DOHH2 (cell line): ENCODE data around the gene PRKAA1.

Source experiments
- H3F3A ChIP-seq: fragments of 200-600 bp; sonication (generic), shearing (Covaris generic); 2 replicates; pipeline ENCODE4 v1.6.0; 2016; ENCODE audit warnings: antibody characterized with exemption, mild to moderate bottlenecking; ENCODE audit not compliant: control insufficient read depth, insufficient read depth
- H3K27ac ChIP-seq: fragments of 200-600 bp; sonication (generic); 2 replicates; pipeline ENCODE4 v1.5.1; 2014; ENCODE audit warnings: low read depth, mild to moderate bottlenecking, low read length, moderate library complexity
- H3K27me3 ChIP-seq: fragments of 200-600 bp; sonication (generic); 2 replicates; pipeline ENCODE4 v1.6.1; 2014; ENCODE audit warnings: mild to moderate bottlenecking, low read length, mixed read lengths; ENCODE audit not compliant: control insufficient read depth
- H3K36me3 ChIP-seq: fragments of 200-600 bp; sonication (generic); 2 replicates; pipeline ENCODE4 v1.6.1; 2014; ENCODE audit warnings: mild to moderate bottlenecking, low read length, moderate library complexity, mixed read lengths; ENCODE audit not compliant: control insufficient read depth
- H3K4me1 ChIP-seq: fragments of 200-600 bp; sonication (generic); 2 replicates; pipeline ENCODE4 v1.6.1; 2014; ENCODE audit warnings: mild to moderate bottlenecking, low read length, mixed read lengths; ENCODE audit not compliant: control insufficient read depth
- H3K4me2 ChIP-seq: fragments of 200-600 bp; sonication (generic); 2 replicates; pipeline ENCODE4 v1.6.0; 2014; ENCODE audit warnings: mild to moderate bottlenecking, low read length, moderate library complexity
- H3K4me3 ChIP-seq: fragments of 200-600 bp; sonication (generic); 2 replicates; pipeline ENCODE4 v1.5.1; 2014; ENCODE audit warnings: mild to moderate bottlenecking, low read length, mixed read lengths
- H3K79me2 ChIP-seq: fragments of 200-600 bp; sonication (generic); 2 replicates; pipeline ENCODE4 v1.6.1; 2014; ENCODE audit warnings: mild to moderate bottlenecking, low read length, mixed read lengths; ENCODE audit not compliant: control insufficient read depth
- H3K9me2 ChIP-seq: fragments of 200-600 bp; sonication (generic); replicated peaks from 2 replicates; pipeline ENCODE4 v1.6.1; 2014; ENCODE audit warnings: mild to moderate bottlenecking, low read length, mixed read lengths; ENCODE audit not compliant: control insufficient read depth
- H3K9me3 ChIP-seq: fragments of 200-600 bp; sonication (generic); 2 replicates; pipeline ENCODE4 v1.6.1; 2014; ENCODE audit warnings: antibody characterized with exemption, low read length, mixed read lengths; ENCODE audit not compliant: control insufficient read depth, insufficient read depth
- H4K20me1 ChIP-seq: fragments of 200-600 bp; sonication (generic); 2 replicates; pipeline ENCODE4 v1.6.0; 2014; ENCODE audit warnings: low read depth, mild to moderate bottlenecking, antibody characterized with exemption, low read length, moderate library complexity; ENCODE audit not compliant: control insufficient read depth, insufficient read depth
- CTCF ChIP-seq: fragments of 200-600 bp; sonication (generic); IDR thresholded peaks from one replicate; pipeline ENCODE4 v1.5.1; 2014; ENCODE audit warnings: antibody characterized with exemption, mild to moderate bottlenecking, low read depth, low read length; ENCODE audit not compliant: poor library complexity, severe bottlenecking
- EZH2phosphoT487 ChIP-seq: fragments of 200-600 bp; sonication (generic); IDR thresholded peaks from 2 replicates; pipeline ENCODE4 v1.6.1; 2017; ENCODE audit warnings: borderline replicate concordance, mild to moderate bottlenecking, antibody characterized with exemption, low read length, moderate library complexity, mixed read lengths

Gene PRKAA1

GRCh38 chr5:40784916-40785315, 13.3 kb downstream of the PRKAA1 start:
- Histone ChIP-seq H3K9me3 (0 out of 2 replicates have a peak, but pooled peaks cover 5% of the 10 kb centered on the region), H3K4me3 (no peak overlapping the region), H3K4me2 (no peak overlapping the region), H4K20me1 (peaks cover 8% of the 10 kb centered on the region; the same call in 1 of the 2 replicates), H3K27me3 (no peaks in the 10 kb centered on the region), H3K36me3 (peaks cover 17% of the 10 kb centered on the region), H3K9me2 (no peaks in the 10 kb centered on the region), H3F3A (no peaks in the 10 kb centered on the region), H3K4me1 (peaks cover 4% of the 10 kb centered on the region; the same call in 1 of the 2 replicates), H3K27ac (no peak overlapping the region), H3K79me2 (peaks cover 96% of the 10 kb centered on the region)
- TF ChIP-seq CTCF (no peak), EZH2phosphoT487 (no peak)

- TF ChIP-seq CTCF (no peak), EZH2phosphoT487 (no peak)
- Histone ChIP-seq H3F3A (no peaks in the 10 kb centered on the region), H3K4me1 (peaks cover under 1% of the 10 kb centered on the region; the same call in 1 of the 2 replicates), H3K36me3 (peaks cover 14% of the 10 kb centered on the region), H3K4me2 (no peak overlapping the region), H3K9me3 (0 out of 2 replicates have a peak, but pooled peaks cover 5% of the 10 kb centered on the region), H3K27ac (no peak overlapping the region), H3K9me2 (no peaks in the 10 kb centered on the region), H3K79me2 (peaks cover 96% of the 10 kb centered on the region), H3K4me3 (no peak overlapping the region), H3K27me3 (no peaks in the 10 kb centered on the region), H4K20me1 (peaks cover 8% of the 10 kb centered on the region; the same call in 1 of the 2 replicates)
Observed at GRCh38 chr5:40784027-40784653, 14.0 kb downstream of the PRKAA1 start.

- no peaks in the 10 kb centered on the region for H3K9me3 ChIP-seq
- H3K9me2 ChIP-seq: no peaks in the 10 kb centered on the region
- H3K4me1 ChIP-seq: no peaks in the 10 kb centered on the region
- H3K79me2 ChIP-seq: peaks cover 81% of the 10 kb centered on the region
- no peak overlapping the region for H3K4me3 ChIP-seq
- peaks cover 8% of the 10 kb centered on the region; the same call in 1 of the 2 replicates for H4K20me1 ChIP-seq
- H3K27me3 ChIP-seq: no peaks in the 10 kb centered on the region
- H3K27ac ChIP-seq: no peak overlapping the region
- TF ChIP-seq CTCF: no peak
- TF ChIP-seq EZH2phosphoT487: no peak
- H3F3A ChIP-seq: no peaks in the 10 kb centered on the region
- H3K36me3 ChIP-seq: no peaks in the 10 kb centered on the region
- no peak overlapping the region for H3K4me2 ChIP-seq
Observed at GRCh38 chr5:40781843-40782409, 16.2 kb downstream of the PRKAA1 start.
